Endothelial cell of umbilical vein (primary cell): ENCODE data around the gene SGPL1. TPM values are rescaled to one million over a fixed set of nuclear protein-coding genes. Genes with fewer than 3 reads are reported as not detected.

Source experiments
- BruUV-seq: library from RNA; stranded (reverse); fragments of 400-500 nt; replicated peaks from 2 replicates; lab custom pipeline; 2021; lab: Mats Ljungman, UMichigan
- CTCF ChIA-PET: fragments of 300-600, 350-600 bp; sonication (Branson Sonifier 250); formaldehyde crosslinking; loops from one replicate; lab custom pipeline; 2021; ENCODE audit warnings: antibody characterized with exemption, inconsistent platforms; lab: Charles Lee
- POLR2A ChIA-PET: fragments of 300-600, 350-600 bp; sonication (Branson Sonifier 250); formaldehyde crosslinking; loops from one replicate; lab custom pipeline; 2021; ENCODE audit warnings: antibody characterized with exemption, inconsistent platforms; lab: Charles Lee
- DNase-seq: peaks from one replicate; pipeline ENCODE4 v3.0.0-alpha.2; 2011; ENCODE audit warnings: low read depth, low spot score
- FAIRE-seq: peaks from 2 replicates; lab custom pipeline; 2011; peaks lifted over from hg19 to GRCh38; lab: Jason Lieb, UNC
- H2AFZ ChIP-seq: 2 replicates; pipeline ENCODE4 v1.6.0; 2012; ENCODE audit warnings: low read depth, low read length, control low read depth, inconsistent platforms
- H3K27ac ChIP-seq: 2 replicates; pipeline ENCODE4 v1.5.1; 2011; ENCODE audit warnings: low read depth, mild to moderate bottlenecking, control low read depth, low read length, moderate library complexity; ENCODE audit not compliant: insufficient read depth
- H3K27me3 ChIP-seq, 2 experiments: 2 replicates each; pipeline versions ENCODE4 v1.6.0 to v1.6.1; 2011; ENCODE audit warnings: low read length in 2 of 2, mixed read lengths in 1 of 2; ENCODE audit not compliant: control insufficient read depth in 2 of 2, insufficient read depth in 2 of 2
- H3K36me3 ChIP-seq, 2 experiments: 2 replicates in 1 of 2; 3 replicates in 1 of 2; pipeline ENCODE4 v1.5.1; 2011; ENCODE audit warnings: low read length in 2 of 2, mild to moderate bottlenecking in 1 of 2, moderate library complexity in 1 of 2; ENCODE audit not compliant: control insufficient read depth in 2 of 2, insufficient read depth in 2 of 2; ENCODE audit errors: extremely low read depth in 1 of 2
- H3K4me1 ChIP-seq: 3 replicates; pipeline ENCODE4 v1.5.1; 2011; ENCODE audit warnings: mild to moderate bottlenecking, low read length; ENCODE audit not compliant: control insufficient read depth, insufficient read depth; ENCODE audit errors: extremely low read depth
- H3K4me2 ChIP-seq: 2 replicates; pipeline ENCODE4 v1.6.1; 2011; ENCODE audit warnings: low read length, control low read depth, mixed read lengths; ENCODE audit not compliant: insufficient read depth
- H3K4me3 ChIP-seq, 3 experiments: fragments of 200-600 bp in 1 of 3; sonication (generic), shearing (Covaris generic) in 1 of 3; replicated peaks in 1 of 3; 2 replicates each; pipeline ENCODE4 v1.5.1; 2011 to 2016; ENCODE audit warnings: control low read depth in 3 of 3, low read length in 3 of 3, mild to moderate bottlenecking in 2 of 3, inconsistent platforms in 1 of 3, low read depth in 1 of 3, moderate library complexity in 1 of 3; ENCODE audit not compliant: insufficient read depth in 1 of 3
- H3K79me2 ChIP-seq: 2 replicates; pipeline ENCODE4 v1.6.0; 2012; ENCODE audit warnings: low read length, inconsistent platforms; ENCODE audit not compliant: control insufficient read depth, insufficient read depth
- H3K9ac ChIP-seq: replicated peaks from 2 replicates; pipeline ENCODE3; 2011; ENCODE audit warnings: low read length, control low read depth; ENCODE audit not compliant: insufficient read depth; ENCODE audit errors: extremely low read depth
- H3K9me1 ChIP-seq: replicated peaks from 3 replicates; pipeline ENCODE4 v1.6.0; 2011; ENCODE audit warnings: mild to moderate bottlenecking, low read length; ENCODE audit not compliant: control insufficient read depth, insufficient read depth; ENCODE audit errors: extremely low read depth
- H3K9me3 ChIP-seq: replicated peaks from 2 replicates; pipeline ENCODE4 v1.5.1; 2012; ENCODE audit warnings: low read length, inconsistent platforms; ENCODE audit not compliant: control insufficient read depth, insufficient read depth
- H4K20me1 ChIP-seq: replicated peaks from 2 replicates; pipeline ENCODE3; 2011; ENCODE audit warnings: mild to moderate bottlenecking, low read length; ENCODE audit not compliant: control insufficient read depth, insufficient read depth; ENCODE audit errors: extremely low read depth
- EZH2 ChIP-seq: IDR thresholded peaks from 2 replicates; pipeline ENCODE4 v1.6.1; 2012; ENCODE audit warnings: borderline replicate concordance, low read depth, mild to moderate bottlenecking, moderate library complexity, low read length, inconsistent platforms; ENCODE audit not compliant: severe bottlenecking
- FOS ChIP-seq: IDR thresholded peaks from 2 replicates; pipeline ENCODE4 v1.6.1; 2011; ENCODE audit warnings: mild to moderate bottlenecking, low read length, moderate library complexity, borderline replicate concordance; ENCODE audit not compliant: insufficient read depth
- GATA2 ChIP-seq: IDR thresholded peaks from 2 replicates; pipeline ENCODE4 v1.7.0; 2011; ENCODE audit warnings: low read depth, mild to moderate bottlenecking, moderate library complexity, mixed read lengths, low read length; ENCODE audit not compliant: insufficient read length, insufficient read depth
- JUN ChIP-seq: IDR thresholded peaks from 2 replicates; pipeline ENCODE4 v1.6.1; 2011; ENCODE audit warnings: borderline replicate concordance, low read depth; ENCODE audit not compliant: insufficient read length, insufficient read depth
- MAX ChIP-seq: IDR thresholded peaks from 2 replicates; pipeline ENCODE4 v1.6.1; 2011; ENCODE audit not compliant: insufficient read depth, insufficient read length
- MYC ChIP-seq: IDR thresholded peaks from one replicate; pipeline ENCODE4 v1.6.1; 2011; ENCODE audit warnings: mild to moderate bottlenecking, low read depth, low read length
- POLR2A ChIP-seq: IDR thresholded peaks from 2 replicates; pipeline ENCODE4 v1.6.1; 2012; ENCODE audit warnings: low read depth, mild to moderate bottlenecking, control low read depth, low read length
- POLR2AphosphoS5 ChIP-seq: IDR thresholded peaks from 2 replicates; pipeline ENCODE4 v1.6.1; 2012; ENCODE audit warnings: low read depth, mild to moderate bottlenecking, control low read depth, low read length, moderate library complexity; ENCODE audit not compliant: insufficient read depth
- dilution Hi-C: fragments of 300-500 bp; cut with MboI; formaldehyde crosslinking; loops from one replicate; pipeline ENCODE4 v1.15.0; 2019; ENCODE audit warnings: low sequenced_read_pairs; ENCODE audit not compliant: extremely low pct_ligation_motif_present
- intact Hi-C: fragments of 100-400 bp; cut with micrococcal nuclease; formaldehyde crosslinking; loops from one replicate; pipeline ENCODE4 v1.10.0; 2022
- polyA plus RNA-seq, 4 experiments: library from polyadenylated mRNA; depleted of rRNA in 3 of 4; stranded (reverse) in 3 of 4; unstranded in 1 of 4; fragments of >200 nt; gene quantifications; 2 replicates each; pipeline versions ENCODE4 v1.2.1 to v1.2.3, GENCODE V29; 2011 to 2012; ENCODE audit warnings: missing spikeins in 1 of 4
- total RNA-seq: library from RNA; stranded (reverse); gene quantifications from 2 replicates; pipeline ENCODE4 v1.2.3, GENCODE V29; 2021
- TF ChIP-seq, protein P1 (sequence below), 2 donors: IDR thresholded peaks; 1 replicate in 1 of 2; 2 replicates in 1 of 2; pipeline ENCODE4 v1.5.1; 2011; ENCODE audit warnings: low read length in 2 of 2, mild to moderate bottlenecking in 2 of 2, moderate library complexity in 2 of 2, control low read depth in 1 of 2, inconsistent platforms in 1 of 2, low read depth in 1 of 2; ENCODE audit not compliant: insufficient read depth in 1 of 2; ENCODE audit errors: extremely low read depth in 1 of 2

The SGPL1 gene
- total and polyA plus RNA-seq, 2 donors (not counting 3 experiments of a cell fraction or from before 2014, with no cell fraction given) = 11.4 to 25.2 TPM

- DNase-seq = no peak
- Histone ChIP-seq H4K20me1 (no peaks in the 10 kb centered on the region), H3K4me2 (no peak overlapping the region), H3K79me2 (no peaks in the 10 kb centered on the region), H3K9me1 (no peaks in the 10 kb centered on the region), H3K27me3 (no peaks in the 10 kb centered on the region), H2AFZ (no peak overlapping the region), H3K36me3 (peaks cover 2 to 3% of the 10 kb centered on the region in 2 experiments), H3K4me1 (no peaks in the 10 kb centered on the region), H3K9ac (no peak overlapping the region), H3K4me3 (no peak overlapping the region), H3K27ac (no peak overlapping the region), H3K9me3 (no peaks in the 10 kb centered on the region)
- no peak for TF ChIP-seq POLR2A
- no peak for TF ChIP-seq POLR2AphosphoS5
- no peak for TF ChIP-seq GATA2
- TF ChIP-seq MAX = no peak
- no peak for TF ChIP-seq JUN
- TF ChIP-seq FOS = no peak
- TF ChIP-seq EZH2 = no peak
- TF ChIP-seq, protein P1, sequence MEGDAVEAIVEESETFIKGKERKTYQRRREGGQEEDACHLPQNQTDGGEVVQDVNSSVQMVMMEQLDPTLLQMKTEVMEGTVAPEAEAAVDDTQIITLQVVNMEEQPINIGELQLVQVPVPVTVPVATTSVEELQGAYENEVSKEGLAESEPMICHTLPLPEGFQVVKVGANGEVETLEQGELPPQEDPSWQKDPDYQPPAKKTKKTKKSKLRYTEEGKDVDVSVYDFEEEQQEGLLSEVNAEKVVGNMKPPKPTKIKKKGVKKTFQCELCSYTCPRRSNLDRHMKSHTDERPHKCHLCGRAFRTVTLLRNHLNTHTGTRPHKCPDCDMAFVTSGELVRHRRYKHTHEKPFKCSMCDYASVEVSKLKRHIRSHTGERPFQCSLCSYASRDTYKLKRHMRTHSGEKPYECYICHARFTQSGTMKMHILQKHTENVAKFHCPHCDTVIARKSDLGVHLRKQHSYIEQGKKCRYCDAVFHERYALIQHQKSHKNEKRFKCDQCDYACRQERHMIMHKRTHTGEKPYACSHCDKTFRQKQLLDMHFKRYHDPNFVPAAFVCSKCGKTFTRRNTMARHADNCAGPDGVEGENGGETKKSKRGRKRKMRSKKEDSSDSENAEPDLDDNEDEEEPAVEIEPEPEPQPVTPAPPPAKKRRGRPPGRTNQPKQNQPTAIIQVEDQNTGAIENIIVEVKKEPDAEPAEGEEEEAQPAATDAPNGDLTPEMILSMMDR (IDR thresholded peaks at IDR 0.05; ENCODE audit: extremely low read depth in 1 of 2, insufficient read depth in 1 of 2, low read depth in 1 of 2, low read length in 2 of 2) = no peak
- TF ChIP-seq MYC = no peak
- intact Hi-C loops = loop anchor here (1.0 kb wide), 1 partner anchor 32 kb away; no protein-coding TSS in a partner anchor
- no peak for FAIRE-seq
- POLR2A ChIA-PET = no interaction called here
- no TSS peak for BruUV-seq
- dilution Hi-C loops = no loop called here
- CTCF ChIA-PET = interaction anchor here (1.1 to 1.4 kb wide), 2 partner anchors 10 to 23 kb away, joined by 3 to 4 read pairs; partner anchors contain the start of gene PCBD1
These were observed 49.2 kb downstream of the SGPL1 start for GRCh38 chr10:70864935-70865334.
